DOHH2 (cell line): ENCODE data around the gene PKDCC.

Source experiments
- H3F3A ChIP-seq: fragments of 200-600 bp; sonication (generic), shearing (Covaris generic); 2 replicates; pipeline ENCODE4 v1.6.0; 2016; ENCODE audit warnings: antibody characterized with exemption, mild to moderate bottlenecking; ENCODE audit not compliant: control insufficient read depth, insufficient read depth
- H3K27ac ChIP-seq: fragments of 200-600 bp; sonication (generic); 2 replicates; pipeline ENCODE4 v1.5.1; 2014; ENCODE audit warnings: low read depth, mild to moderate bottlenecking, low read length, moderate library complexity
- H3K27me3 ChIP-seq: fragments of 200-600 bp; sonication (generic); 2 replicates; pipeline ENCODE4 v1.6.1; 2014; ENCODE audit warnings: mild to moderate bottlenecking, low read length, mixed read lengths; ENCODE audit not compliant: control insufficient read depth
- H3K36me3 ChIP-seq: fragments of 200-600 bp; sonication (generic); 2 replicates; pipeline ENCODE4 v1.6.1; 2014; ENCODE audit warnings: mild to moderate bottlenecking, low read length, moderate library complexity, mixed read lengths; ENCODE audit not compliant: control insufficient read depth
- H3K4me1 ChIP-seq: fragments of 200-600 bp; sonication (generic); 2 replicates; pipeline ENCODE4 v1.6.1; 2014; ENCODE audit warnings: mild to moderate bottlenecking, low read length, mixed read lengths; ENCODE audit not compliant: control insufficient read depth
- H3K4me2 ChIP-seq: fragments of 200-600 bp; sonication (generic); 2 replicates; pipeline ENCODE4 v1.6.0; 2014; ENCODE audit warnings: mild to moderate bottlenecking, low read length, moderate library complexity
- H3K4me3 ChIP-seq: fragments of 200-600 bp; sonication (generic); 2 replicates; pipeline ENCODE4 v1.5.1; 2014; ENCODE audit warnings: mild to moderate bottlenecking, low read length, mixed read lengths
- H3K79me2 ChIP-seq: fragments of 200-600 bp; sonication (generic); 2 replicates; pipeline ENCODE4 v1.6.1; 2014; ENCODE audit warnings: mild to moderate bottlenecking, low read length, mixed read lengths; ENCODE audit not compliant: control insufficient read depth
- H3K9me2 ChIP-seq: fragments of 200-600 bp; sonication (generic); replicated peaks from 2 replicates; pipeline ENCODE4 v1.6.1; 2014; ENCODE audit warnings: mild to moderate bottlenecking, low read length, mixed read lengths; ENCODE audit not compliant: control insufficient read depth
- H3K9me3 ChIP-seq: fragments of 200-600 bp; sonication (generic); 2 replicates; pipeline ENCODE4 v1.6.1; 2014; ENCODE audit warnings: antibody characterized with exemption, low read length, mixed read lengths; ENCODE audit not compliant: control insufficient read depth, insufficient read depth
- H4K20me1 ChIP-seq: fragments of 200-600 bp; sonication (generic); 2 replicates; pipeline ENCODE4 v1.6.0; 2014; ENCODE audit warnings: low read depth, mild to moderate bottlenecking, antibody characterized with exemption, low read length, moderate library complexity; ENCODE audit not compliant: control insufficient read depth, insufficient read depth
- CTCF ChIP-seq: fragments of 200-600 bp; sonication (generic); IDR thresholded peaks from one replicate; pipeline ENCODE4 v1.5.1; 2014; ENCODE audit warnings: antibody characterized with exemption, mild to moderate bottlenecking, low read depth, low read length; ENCODE audit not compliant: poor library complexity, severe bottlenecking
- EZH2phosphoT487 ChIP-seq: fragments of 200-600 bp; sonication (generic); IDR thresholded peaks from 2 replicates; pipeline ENCODE4 v1.6.1; 2017; ENCODE audit warnings: borderline replicate concordance, mild to moderate bottlenecking, antibody characterized with exemption, low read length, moderate library complexity, mixed read lengths

Gene PKDCC

DNA sequence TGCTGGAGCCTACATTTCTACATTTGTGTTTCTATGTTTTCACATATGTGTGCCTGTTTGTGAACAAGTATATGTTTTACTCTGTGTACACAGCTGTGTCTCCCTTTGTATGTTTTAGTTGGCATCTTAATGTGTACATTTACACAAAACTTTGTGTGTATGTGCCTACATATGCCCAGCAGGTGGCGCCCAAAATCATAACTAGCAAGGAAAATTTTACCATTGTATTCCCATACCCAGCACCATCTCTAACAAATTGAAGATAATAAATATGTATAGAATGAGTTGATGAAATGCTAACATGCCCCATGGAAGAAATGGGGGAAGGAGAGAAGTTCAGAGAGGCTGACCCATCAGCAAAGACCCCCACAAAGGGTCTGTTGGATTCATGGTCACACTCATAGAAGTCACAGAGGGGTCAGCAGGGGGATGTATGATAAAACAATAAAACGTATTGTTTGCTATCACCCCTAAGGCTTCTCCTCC, 48.1 kb downstream of the PKDCC start:
- Histone ChIP-seq H3K4me2 (no peak overlapping the region), H3K27me3 (peaks cover 67% of the 10 kb centered on the region), H3F3A (no peaks in the 10 kb centered on the region), H4K20me1 (peaks cover 7% of the 10 kb centered on the region; the same call in 1 of the 2 replicates), H3K9me3 (peaks cover 12% of the 10 kb centered on the region), H3K4me3 (no peak overlapping the region), H3K4me1 (peaks cover 5% of the 10 kb centered on the region; the same call in 1 of the 2 replicates), H3K27ac (no peak overlapping the region), H3K79me2 (no peaks in the 10 kb centered on the region), H3K9me2 (no peaks in the 10 kb centered on the region), H3K36me3 (no peaks in the 10 kb centered on the region)
- TF ChIP-seq CTCF = peak; percentile 96
- TF ChIP-seq EZH2phosphoT487 = no peak

DNA sequence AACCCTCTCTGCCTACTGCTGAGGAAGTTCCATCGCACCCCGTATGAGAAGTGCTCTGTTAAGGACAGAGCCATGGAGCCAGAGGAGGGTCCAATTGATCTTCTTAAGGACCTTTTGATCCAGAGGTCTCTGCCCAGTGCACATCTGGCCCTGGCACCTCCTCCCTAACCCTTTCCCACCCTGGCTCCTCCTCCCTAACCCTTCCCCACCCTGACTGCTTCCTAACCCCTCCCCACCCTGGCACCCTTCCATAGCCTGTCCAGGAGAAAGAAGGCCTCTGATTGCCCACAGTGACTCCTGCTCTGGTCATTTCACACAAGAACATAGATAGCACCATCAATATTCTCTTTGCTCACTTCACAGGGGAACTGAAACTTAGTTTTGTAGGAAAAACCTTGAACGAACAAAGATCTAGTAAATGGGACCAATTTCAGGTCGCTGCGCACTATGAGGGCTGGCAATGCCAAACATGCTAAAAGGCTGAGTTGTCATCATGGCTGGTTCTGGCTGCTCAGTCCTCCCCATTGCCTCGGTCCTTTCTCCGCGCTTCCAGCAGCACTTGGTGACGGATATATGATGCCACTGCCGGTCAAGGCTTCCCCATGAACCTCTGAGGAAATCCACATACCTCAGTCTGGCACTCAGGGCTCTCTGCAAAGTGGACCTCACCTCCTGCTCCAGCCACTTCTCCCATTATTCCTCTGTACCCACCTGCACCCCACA, 49.2 kb downstream of the PKDCC start:
- H3K4me2 ChIP-seq = no peak overlapping the region
- peaks cover 12% of the 10 kb centered on the region for H3K4me1 ChIP-seq
- no peaks in the 10 kb centered on the region for H3K9me2 ChIP-seq
- no peak overlapping the region for H3K27ac ChIP-seq
- H3K27me3 ChIP-seq = peaks cover 68% of the 10 kb centered on the region
- peaks cover 7% of the 10 kb centered on the region; the same call in 1 of the 2 replicates for H4K20me1 ChIP-seq
- H3K79me2 ChIP-seq = no peaks in the 10 kb centered on the region
- peaks cover 12% of the 10 kb centered on the region for H3K9me3 ChIP-seq
- H3K4me3 ChIP-seq = no peak overlapping the region
- no peaks in the 10 kb centered on the region for H3F3A ChIP-seq
- TF ChIP-seq EZH2phosphoT487 = no peak
- no peak for TF ChIP-seq CTCF
- H3K36me3 ChIP-seq = no peaks in the 10 kb centered on the region

DNA sequence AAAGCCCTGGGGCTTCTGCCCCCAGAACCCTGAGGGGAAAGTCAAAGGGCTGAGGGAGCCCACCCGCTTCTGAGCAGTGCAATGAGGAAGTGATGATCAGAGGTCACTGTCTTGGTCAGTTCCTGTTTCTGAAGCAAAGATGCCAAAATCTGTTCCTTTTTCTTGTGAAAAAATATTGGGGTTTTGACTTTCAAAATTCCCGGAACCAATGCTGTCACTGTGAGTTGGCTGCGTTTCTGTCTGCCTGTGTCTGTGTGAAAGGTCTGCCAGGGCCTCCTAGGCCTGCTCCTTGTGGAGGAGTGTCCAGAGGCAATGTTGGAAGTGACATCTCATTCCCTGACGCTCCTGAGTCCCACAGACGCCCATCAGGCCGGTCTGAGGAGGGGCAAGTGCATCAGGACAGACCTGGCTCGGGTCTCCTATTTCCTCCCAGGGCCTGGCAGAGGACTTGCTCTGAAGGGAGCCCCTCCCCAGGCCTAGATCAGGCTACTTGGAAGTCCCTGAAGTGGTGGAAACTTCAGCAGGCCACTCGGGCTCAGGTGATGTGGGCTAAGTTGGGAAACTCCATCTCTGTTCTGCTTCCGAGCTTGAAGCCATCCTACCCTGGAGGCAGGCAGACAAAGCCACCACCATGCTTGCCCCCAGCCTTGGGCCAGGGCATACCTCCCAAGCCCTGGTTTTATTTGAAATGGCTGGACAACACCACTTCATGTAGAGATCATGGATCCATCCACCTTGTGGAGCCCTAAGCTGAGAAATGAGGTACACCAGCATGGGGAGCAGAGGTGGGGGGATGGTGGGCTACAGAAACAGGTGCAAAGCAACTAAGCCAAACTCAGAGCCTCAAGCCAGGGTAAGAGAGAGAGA, 51.0 kb downstream of the PKDCC start:
- H3F3A ChIP-seq = no peaks in the 10 kb centered on the region
- no peak overlapping the region for H3K4me2 ChIP-seq
- H3K9me2 ChIP-seq = no peaks in the 10 kb centered on the region
- H3K9me3 ChIP-seq = peaks cover 12% of the 10 kb centered on the region
- no peak overlapping the region for H3K27ac ChIP-seq
- TF ChIP-seq EZH2phosphoT487 (no peak), CTCF (no peak)
- no peaks in the 10 kb centered on the region for H3K79me2 ChIP-seq
- no peaks in the 10 kb centered on the region for H3K36me3 ChIP-seq
- H3K4me1 ChIP-seq = peaks cover 20% of the 10 kb centered on the region
- no peak overlapping the region for H3K4me3 ChIP-seq
- H4K20me1 ChIP-seq = peaks cover 7% of the 10 kb centered on the region; the same call in 1 of the 2 replicates
- peaks cover 74% of the 10 kb centered on the region for H3K27me3 ChIP-seq
